Measurements from ENCODE around the gene ENAH.

The ENAH gene

GRCh38 chr1:225608014-225608796, 44.7 kb downstream of the ENAH start:
- DNase-seq (ENCODE audit: extremely low read depth in 1 of 2, low read depth in 1 of 2), result no peak

DNA sequence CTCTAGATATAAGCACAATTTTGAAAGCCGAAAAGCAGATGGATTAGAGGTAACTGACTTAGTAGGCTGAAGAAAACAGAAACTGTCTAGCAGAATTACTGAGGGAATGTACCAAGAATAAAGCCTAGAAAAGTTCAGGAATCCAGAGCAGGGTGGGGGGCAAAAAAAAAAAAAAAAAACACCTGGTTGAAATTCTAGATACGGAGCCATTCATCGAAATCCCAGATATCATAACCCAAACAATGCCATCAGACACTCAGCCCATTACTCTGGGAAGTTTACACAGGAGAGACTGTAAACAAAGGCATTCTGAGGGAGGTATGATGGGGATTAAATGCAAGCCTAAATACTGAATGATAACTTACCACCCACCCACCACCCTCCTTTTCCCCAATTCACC, 45.6 kb downstream of the ENAH start:
- no peak for DNase-seq (ENCODE audit: extremely low read depth in 1 of 2, low read depth in 1 of 2)

- no peak for DNase-seq (ENCODE audit: extremely low read depth in 1 of 2, low read depth in 1 of 2)
Measured at GRCh38 chr1:225603538-225604354, 49.2 kb downstream of the ENAH start.

GRCh38 chr1:225602590-225603206, 50.2 kb downstream of the ENAH start:
- DNase-seq (ENCODE audit: extremely low read depth in 1 of 2, low read depth in 1 of 2), result no peak

DNA sequence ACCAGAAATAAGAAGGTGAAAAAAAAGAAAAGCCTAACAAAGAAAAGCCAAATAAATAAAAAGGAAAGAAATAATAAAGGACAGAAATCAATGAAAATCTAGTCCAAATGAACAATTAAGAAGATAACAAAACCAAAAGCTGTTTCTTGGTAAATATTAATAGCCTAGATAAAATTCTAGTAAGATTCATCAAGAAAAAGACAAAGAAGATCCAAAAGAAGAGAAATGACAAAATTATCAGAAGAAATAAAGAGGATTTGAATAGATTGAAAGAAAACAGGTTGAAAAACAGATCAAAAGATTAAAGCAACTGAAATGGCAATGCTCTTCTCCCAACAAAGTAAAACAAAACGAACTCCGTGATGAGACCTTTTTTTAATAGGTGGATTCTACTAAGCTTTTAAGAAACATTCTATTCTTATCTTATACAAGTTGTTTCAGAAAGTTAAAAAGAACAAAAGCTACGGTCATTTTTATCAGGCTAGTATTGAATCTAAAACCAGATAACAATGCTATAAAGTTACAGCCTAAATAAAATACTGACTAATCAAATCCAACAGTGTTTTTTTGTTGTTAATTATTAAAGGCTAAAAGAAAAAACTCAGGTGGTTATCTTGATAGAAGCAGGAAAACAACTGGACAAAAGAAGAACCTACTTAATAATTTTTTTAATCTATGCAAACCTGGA, 50.9 kb downstream of the ENAH start:
- DNase-seq (ENCODE audit: extremely low read depth in 1 of 2, low read depth in 1 of 2), result no peak

DNA sequence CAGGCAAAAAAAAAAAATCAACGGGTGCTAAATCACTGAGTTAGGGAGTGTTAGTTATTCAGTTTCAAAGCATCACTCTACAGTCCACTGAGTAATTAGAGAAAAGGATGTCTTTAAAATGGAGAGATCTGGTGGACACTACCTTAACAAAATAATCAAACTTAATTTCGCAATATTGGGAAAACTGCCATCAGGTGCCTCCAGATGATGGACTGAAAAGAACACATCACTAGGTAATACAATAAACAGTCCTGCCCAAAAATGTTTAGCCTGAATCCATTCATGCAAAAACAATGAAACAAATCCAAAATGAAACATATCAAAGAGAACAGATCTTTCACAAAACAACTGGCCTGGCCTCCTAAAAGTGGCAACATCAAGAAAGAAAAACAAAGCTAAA, 54.1 kb downstream of the ENAH start:
- DNase-seq (ENCODE audit: extremely low read depth in 1 of 2, low read depth in 1 of 2), result no peak

DNA sequence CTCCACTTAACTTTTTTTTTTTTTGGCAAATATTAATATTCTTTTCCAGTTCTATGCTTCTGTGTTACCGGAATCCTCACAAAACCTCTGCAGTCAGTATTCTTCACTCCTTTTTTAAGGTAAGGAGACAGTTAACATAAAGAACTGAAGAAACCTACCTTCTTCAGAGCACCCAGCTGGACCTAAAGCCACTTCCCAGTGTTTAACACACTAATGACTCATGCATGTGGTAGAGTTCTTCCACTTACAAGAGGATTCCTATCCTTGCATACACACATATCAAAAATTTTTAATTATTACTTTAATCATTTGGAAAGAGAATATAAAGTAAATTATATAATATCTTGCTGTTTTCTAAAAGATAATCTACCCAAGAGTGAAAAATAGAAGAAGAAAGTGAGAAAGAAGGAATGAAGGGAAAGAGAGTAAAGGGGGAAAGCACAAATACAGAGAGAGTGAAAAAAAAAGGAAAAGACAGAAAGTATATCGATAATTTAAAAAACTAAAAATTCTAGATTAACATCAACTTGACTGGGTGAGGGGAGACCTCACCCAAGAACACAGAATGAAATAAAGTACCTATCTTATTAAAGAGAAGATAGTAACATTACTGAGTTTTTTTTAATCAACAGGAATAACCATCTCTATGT, 54.9 kb downstream of the ENAH start:
- DNase-seq (ENCODE audit: extremely low read depth in 1 of 2, low read depth in 1 of 2), result no peak

GRCh38 chr1:225596736-225597135, 56.2 kb downstream of the ENAH start:
- no peak for DNase-seq (ENCODE audit: extremely low read depth in 1 of 2, low read depth in 1 of 2)

GRCh38 chr1:225595974-225596551, 56.9 kb downstream of the ENAH start:
- no peak for DNase-seq (ENCODE audit: extremely low read depth in 1 of 2, low read depth in 1 of 2)

DNA sequence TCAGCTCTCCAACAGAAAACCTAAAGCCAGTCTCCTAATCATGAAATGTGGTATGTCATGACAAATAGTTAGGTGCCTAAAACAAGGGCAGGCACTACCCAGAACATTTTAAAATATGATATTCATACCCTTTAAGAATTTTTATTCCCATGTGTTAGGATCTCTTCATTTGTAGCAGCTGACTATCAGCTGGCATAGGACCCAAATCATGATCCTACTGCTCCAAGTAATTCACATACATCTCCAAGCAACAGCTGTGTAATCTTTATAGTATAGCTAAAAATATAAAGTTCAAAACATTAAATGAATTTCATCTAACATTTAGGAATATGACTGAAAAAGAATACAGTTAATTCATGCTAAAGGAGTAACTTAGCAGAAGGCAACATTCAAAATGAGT, 57.5 kb downstream of the ENAH start:
- DNase-seq (ENCODE audit: extremely low read depth in 1 of 2, low read depth in 1 of 2), result no peak

DNA sequence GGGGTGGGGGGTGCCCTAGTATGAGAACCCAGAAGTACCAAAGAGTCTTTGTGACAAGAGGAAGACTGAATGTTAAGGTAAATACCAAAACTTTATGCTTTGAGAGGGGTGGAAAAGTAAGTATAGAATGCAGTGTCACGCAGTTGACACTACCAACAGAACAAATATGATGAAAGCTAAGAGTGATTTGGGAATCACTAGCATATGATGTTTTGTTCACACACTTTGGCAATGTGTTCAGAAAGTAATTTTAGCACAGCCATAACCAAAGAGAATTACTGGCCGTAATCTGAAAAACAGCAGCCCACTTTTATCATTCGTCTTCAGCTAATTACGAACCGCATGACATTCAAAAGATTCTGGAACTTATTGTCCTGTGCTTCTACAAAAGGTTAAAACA, 59.5 kb downstream of the ENAH start:
- no peak for DNase-seq (ENCODE audit: extremely low read depth in 1 of 2, low read depth in 1 of 2)

- DNase-seq (ENCODE audit: extremely low read depth in 1 of 2, low read depth in 1 of 2), result no peak
Measured at GRCh38 chr1:225592362-225593025, 60.4 kb downstream of the ENAH start.

DNA sequence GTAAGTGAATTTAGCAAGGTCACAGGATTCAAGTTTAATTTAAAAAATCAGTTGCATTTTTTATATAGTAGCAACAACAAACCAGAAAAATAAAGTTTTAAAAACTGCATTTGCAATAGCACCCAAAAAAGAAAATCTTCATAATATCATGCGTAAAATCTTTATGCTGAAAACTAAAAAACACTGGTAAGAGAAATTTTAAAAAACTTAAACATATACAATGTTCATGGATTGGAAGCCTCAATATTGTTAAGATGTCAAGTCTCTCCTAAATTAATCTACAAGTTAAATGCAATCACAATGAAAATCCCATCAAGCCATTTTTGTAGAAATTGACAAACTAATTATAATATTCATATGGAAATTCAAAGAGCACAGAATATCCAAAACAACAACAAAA, 65.6 kb downstream of the ENAH start:
- DNase-seq (ENCODE audit: extremely low read depth in 1 of 2, low read depth in 1 of 2), result no peak

- no peak for DNase-seq (ENCODE audit: extremely low read depth in 1 of 2, low read depth in 1 of 2)
Measured at GRCh38 chr1:225581186-225581585, 71.7 kb downstream of the ENAH start.

- no peak for DNase-seq (ENCODE audit: extremely low read depth in 1 of 2, low read depth in 1 of 2)
Measured at GRCh38 chr1:225580238-225581099, 72.5 kb downstream of the ENAH start.

DNA sequence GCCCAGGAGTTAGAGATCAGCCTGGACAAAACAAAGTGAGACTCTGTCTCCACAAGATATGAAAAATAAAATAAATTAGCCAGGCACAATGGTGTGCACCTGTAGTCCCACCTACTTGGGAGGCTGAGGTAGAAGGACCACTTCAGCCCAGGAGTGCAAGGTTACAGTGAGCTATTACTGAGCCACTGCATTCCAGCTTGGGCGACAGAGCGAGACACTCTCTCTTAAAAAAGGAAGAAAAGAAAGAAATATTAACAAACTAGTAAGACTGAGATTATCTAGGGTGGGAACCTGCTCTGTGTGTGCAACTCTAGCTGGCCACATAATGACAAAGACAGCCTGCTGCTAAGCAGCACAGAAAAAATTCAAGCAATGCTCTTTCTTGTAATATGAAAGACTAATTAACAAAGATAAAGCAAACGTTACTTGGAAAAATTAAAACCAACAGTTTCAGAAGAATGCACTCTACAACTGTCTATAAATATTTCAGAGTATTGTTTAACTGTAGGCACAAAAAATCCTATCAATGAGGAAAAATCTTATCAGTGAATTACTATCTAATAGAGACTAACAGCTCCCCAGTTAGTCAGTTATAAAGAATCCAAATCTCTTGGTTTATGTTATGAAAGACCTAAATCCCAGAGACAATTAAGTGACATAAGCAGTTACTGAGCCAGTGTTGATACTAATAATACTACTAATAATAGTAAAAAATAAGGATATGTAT, 74.5 kb downstream of the ENAH start:
- no peak for DNase-seq (ENCODE audit: extremely low read depth in 1 of 2, low read depth in 1 of 2)

GRCh38 chr1:225577241-225577640, 75.7 kb downstream of the ENAH start:
- DNase-seq (ENCODE audit: extremely low read depth in 1 of 2, low read depth in 1 of 2), result no peak

GRCh38 chr1:225573216-225573615, 79.7 kb downstream of the ENAH start:
- no peak for DNase-seq (ENCODE audit: extremely low read depth in 1 of 2, low read depth in 1 of 2)
